ENCODE measurements around the gene PTPN1. TPM values are rescaled to one million over a fixed set of nuclear protein-coding genes. Genes with fewer than 3 reads are reported as not detected.

The PTPN1 gene
- total and polyA plus RNA-seq, 2 experiments from 2014 or later = 16.9 to 26.4 TPM

GRCh38 chr20:50607850-50608749 is 97.9 kb downstream of the PTPN1 start (continued):
- TF ChIP-seq, protein P1, sequence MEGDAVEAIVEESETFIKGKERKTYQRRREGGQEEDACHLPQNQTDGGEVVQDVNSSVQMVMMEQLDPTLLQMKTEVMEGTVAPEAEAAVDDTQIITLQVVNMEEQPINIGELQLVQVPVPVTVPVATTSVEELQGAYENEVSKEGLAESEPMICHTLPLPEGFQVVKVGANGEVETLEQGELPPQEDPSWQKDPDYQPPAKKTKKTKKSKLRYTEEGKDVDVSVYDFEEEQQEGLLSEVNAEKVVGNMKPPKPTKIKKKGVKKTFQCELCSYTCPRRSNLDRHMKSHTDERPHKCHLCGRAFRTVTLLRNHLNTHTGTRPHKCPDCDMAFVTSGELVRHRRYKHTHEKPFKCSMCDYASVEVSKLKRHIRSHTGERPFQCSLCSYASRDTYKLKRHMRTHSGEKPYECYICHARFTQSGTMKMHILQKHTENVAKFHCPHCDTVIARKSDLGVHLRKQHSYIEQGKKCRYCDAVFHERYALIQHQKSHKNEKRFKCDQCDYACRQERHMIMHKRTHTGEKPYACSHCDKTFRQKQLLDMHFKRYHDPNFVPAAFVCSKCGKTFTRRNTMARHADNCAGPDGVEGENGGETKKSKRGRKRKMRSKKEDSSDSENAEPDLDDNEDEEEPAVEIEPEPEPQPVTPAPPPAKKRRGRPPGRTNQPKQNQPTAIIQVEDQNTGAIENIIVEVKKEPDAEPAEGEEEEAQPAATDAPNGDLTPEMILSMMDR (conservative IDR thresholded peaks at IDR 0.05; ENCODE audit: low read depth in 2 of 2) = no peak
- TF ChIP-seq CREB1 (CRISPR knock-in tag; IDR thresholded peaks at IDR 0.05; ENCODE audit: low read depth) (no peak), ZNF114 (CRISPR knock-in tag; IDR thresholded peaks at IDR 0.05) (no peak), EZH2phosphoT487 (IDR thresholded peaks at IDR 0.05; ENCODE audit: unreplicated experiment) (no peak), ZNF331 (CRISPR knock-in tag; IDR thresholded peaks at IDR 0.05; ENCODE audit: low read depth) (no peak), JUNB (IDR thresholded peaks at IDR 0.05; ENCODE audit: unreplicated experiment) (no peak)
- TF ChIP-seq, protein P2, sequence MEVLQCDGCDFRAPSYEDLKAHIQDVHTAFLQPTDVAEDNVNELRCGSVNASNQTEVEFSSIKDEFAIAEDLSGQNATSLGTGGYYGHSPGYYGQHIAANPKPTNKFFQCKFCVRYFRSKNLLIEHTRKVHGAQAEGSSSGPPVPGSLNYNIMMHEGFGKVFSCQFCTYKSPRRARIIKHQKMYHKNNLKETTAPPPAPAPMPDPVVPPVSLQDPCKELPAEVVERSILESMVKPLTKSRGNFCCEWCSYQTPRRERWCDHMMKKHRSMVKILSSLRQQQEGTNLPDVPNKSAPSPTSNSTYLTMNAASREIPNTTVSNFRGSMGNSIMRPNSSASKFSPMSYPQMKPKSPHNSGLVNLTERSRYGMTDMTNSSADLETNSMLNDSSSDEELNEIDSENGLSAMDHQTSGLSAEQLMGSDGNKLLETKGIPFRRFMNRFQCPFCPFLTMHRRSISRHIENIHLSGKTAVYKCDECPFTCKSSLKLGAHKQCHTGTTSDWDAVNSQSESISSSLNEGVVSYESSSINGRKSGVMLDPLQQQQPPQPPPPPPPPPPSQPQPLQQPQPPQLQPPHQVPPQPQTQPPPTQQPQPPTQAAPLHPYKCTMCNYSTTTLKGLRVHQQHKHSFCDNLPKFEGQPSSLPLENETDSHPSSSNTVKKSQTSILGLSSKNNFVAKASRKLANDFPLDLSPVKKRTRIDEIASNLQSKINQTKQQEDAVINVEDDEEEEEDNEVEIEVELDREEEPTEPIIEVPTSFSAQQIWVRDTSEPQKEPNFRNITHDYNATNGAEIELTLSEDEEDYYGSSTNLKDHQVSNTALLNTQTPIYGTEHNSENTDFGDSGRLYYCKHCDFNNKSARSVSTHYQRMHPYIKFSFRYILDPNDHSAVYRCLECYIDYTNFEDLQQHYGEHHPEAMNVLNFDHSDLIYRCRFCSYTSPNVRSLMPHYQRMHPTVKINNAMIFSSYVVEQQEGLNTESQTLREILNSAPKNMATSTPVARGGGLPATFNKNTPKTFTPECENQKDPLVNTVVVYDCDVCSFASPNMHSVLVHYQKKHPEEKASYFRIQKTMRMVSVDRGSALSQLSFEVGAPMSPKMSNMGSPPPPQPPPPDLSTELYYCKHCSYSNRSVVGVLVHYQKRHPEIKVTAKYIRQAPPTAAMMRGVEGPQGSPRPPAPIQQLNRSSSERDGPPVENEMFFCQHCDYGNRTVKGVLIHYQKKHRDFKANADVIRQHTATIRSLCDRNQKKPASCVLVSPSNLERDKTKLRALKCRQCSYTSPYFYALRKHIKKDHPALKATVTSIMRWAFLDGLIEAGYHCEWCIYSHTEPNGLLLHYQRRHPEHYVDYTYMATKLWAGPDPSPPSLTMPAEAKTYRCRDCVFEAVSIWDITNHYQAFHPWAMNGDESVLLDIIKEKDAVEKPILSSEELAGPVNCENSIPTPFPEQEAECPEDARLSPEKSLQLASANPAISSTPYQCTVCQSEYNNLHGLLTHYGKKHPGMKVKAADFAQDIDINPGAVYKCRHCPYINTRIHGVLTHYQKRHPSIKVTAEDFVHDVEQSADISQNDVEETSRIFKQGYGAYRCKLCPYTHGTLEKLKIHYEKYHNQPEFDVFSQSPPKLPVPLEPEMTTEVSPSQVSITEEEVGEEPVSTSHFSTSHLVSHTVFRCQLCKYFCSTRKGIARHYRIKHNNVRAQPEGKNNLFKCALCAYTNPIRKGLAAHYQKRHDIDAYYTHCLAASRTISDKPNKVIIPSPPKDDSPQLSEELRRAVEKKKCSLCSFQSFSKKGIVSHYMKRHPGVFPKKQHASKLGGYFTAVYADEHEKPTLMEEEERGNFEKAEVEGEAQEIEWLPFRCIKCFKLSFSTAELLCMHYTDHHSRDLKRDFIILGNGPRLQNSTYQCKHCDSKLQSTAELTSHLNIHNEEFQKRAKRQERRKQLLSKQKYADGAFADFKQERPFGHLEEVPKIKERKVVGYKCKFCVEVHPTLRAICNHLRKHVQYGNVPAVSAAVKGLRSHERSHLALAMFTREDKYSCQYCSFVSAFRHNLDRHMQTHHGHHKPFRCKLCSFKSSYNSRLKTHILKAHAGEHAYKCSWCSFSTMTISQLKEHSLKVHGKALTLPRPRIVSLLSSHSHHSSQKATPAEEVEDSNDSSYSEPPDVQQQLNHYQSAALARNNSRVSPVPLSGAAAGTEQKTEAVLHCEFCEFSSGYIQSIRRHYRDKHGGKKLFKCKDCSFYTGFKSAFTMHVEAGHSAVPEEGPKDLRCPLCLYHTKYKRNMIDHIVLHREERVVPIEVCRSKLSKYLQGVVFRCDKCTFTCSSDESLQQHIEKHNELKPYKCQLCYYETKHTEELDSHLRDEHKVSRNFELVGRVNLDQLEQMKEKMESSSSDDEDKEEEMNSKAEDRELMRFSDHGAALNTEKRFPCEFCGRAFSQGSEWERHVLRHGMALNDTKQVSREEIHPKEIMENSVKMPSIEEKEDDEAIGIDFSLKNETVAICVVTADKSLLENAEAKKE (CRISPR knock-in tag; IDR thresholded peaks at IDR 0.05) = no peak

Measured in GM23338 (cell line).